PC-9 (cell line): ENCODE data around the gene IFNA10. TPM values are rescaled to one million over a fixed set of nuclear protein-coding genes. Genes with fewer than 3 reads are reported as not detected.
"Not testable (repeated sequence)": the region's sequence is repeated elsewhere in the genome, so short reads cannot be mapped to it uniquely, and the experiment has no call there.

Experiments
- BruUV-seq: library from RNA; stranded (reverse); fragments of 400-500 nt; replicated peaks from 2 replicates; lab custom pipeline; 2021; lab: Mats Ljungman, UMichigan
- CTCF ChIA-PET: fragments of 300-600 bp; sonication (Branson Sonifier 250); formaldehyde crosslinking; loops from one replicate; lab custom pipeline; 2022; ENCODE audit warnings: antibody characterized with exemption; lab: Charles Lee
- POLR2A ChIA-PET: fragments of 300-600 bp; sonication (Branson Sonifier 250); formaldehyde crosslinking; loops from one replicate; lab custom pipeline; 2022; ENCODE audit warnings: antibody characterized with exemption; ENCODE audit not compliant: unreplicated experiment; lab: Charles Lee
- DNase-seq, 2 experiments: peaks; one replicate each; pipeline versions ENCODE4 v3.0.0 to v3.0.0-alpha.2; 2015 to 2022; ENCODE audit warnings: mixed read lengths in 1 of 2
- H2AFZ ChIP-seq: fragments of 200-600 bp; sonication (generic); 2 replicates; pipeline ENCODE4 v1.8.1; 2017; ENCODE audit warnings: antibody characterized with exemption
- H3F3A ChIP-seq: fragments of 200-600 bp; sonication (generic); 2 replicates; pipeline ENCODE4 v1.8.1; 2017; ENCODE audit warnings: antibody characterized with exemption, mild to moderate bottlenecking, low read depth; ENCODE audit not compliant: insufficient read depth
- H3K27ac ChIP-seq: fragments of 200-600 bp; sonication (generic); 2 replicates; pipeline ENCODE4 v1.6.1; 2016; ENCODE audit warnings: mixed run types
- H3K27me3 ChIP-seq: fragments of 200-600 bp; sonication (generic); 2 replicates; pipeline ENCODE4 v1.6.1; 2016; ENCODE audit warnings: low read depth, mixed run types; ENCODE audit not compliant: insufficient read depth
- H3K36me3 ChIP-seq: fragments of 200-600 bp; sonication (generic); 2 replicates; pipeline ENCODE4 v1.6.1; 2016; ENCODE audit warnings: low read depth, mixed run types
- H3K4me1 ChIP-seq: fragments of 200-600 bp; sonication (generic); replicated peaks from 2 replicates; pipeline ENCODE4 v1.6.1; 2016; ENCODE audit warnings: mixed run types; ENCODE audit not compliant: insufficient read depth
- H3K4me2 ChIP-seq: fragments of 200-600 bp; sonication (generic); 2 replicates; pipeline ENCODE4 v1.6.1; 2017; ENCODE audit warnings: mixed run types
- H3K4me3 ChIP-seq: fragments of 200-600 bp; sonication (generic); 2 replicates; pipeline ENCODE4 v1.6.1; 2016; ENCODE audit warnings: mixed run types
- H3K79me2 ChIP-seq: fragments of 200-600 bp; sonication (generic); 2 replicates; pipeline ENCODE4 v1.6.1; 2017; ENCODE audit warnings: low read depth, mixed run types
- H3K9me2 ChIP-seq: fragments of 200-600 bp; sonication (generic); 2 replicates; pipeline ENCODE4 v1.8.1; 2017; ENCODE audit warnings: mild to moderate bottlenecking; ENCODE audit not compliant: insufficient read depth
- H3K9me3 ChIP-seq: fragments of 200-600 bp; sonication (generic); 2 replicates; pipeline ENCODE4 v1.8.1; 2016; ENCODE audit warnings: low read depth; ENCODE audit not compliant: insufficient read depth
- H4K20me1 ChIP-seq: fragments of 200-600 bp; sonication (generic); 2 replicates; pipeline ENCODE4 v1.8.1; 2017; ENCODE audit not compliant: insufficient read depth
- EZH2 ChIP-seq: fragments of 200-600 bp; sonication (generic); IDR thresholded peaks from 2 replicates; pipeline ENCODE4 v1.8.0; 2017; ENCODE audit warnings: antibody characterized with exemption, low read depth
- intact Hi-C: fragments of 100-400 bp; cut with micrococcal nuclease; formaldehyde crosslinking; loops from one replicate; pipeline ENCODE4 v1.10.0; 2022; ENCODE audit not compliant: unreplicated experiment
- total RNA-seq: library from RNA; stranded (reverse); gene quantifications from 2 replicates; pipeline ENCODE4 v1.2.3, GENCODE V29; 2021
- TF ChIP-seq, protein P1 (sequence below): fragments of 200-600 bp; sonication (generic); conservative IDR thresholded peaks from 2 replicates; pipeline ENCODE4 v1.6.1; 2017; ENCODE audit warnings: mixed run types, antibody characterized with exemption, mild to moderate bottlenecking, moderate library complexity

The IFNA10 gene
- total RNA-seq, 1 experiment from 2014 or later = not detected

GRCh38 chr9:21205204-21205603, 1.7 kb downstream of the IFNA10 start:
- POLR2A ChIA-PET = no interaction called here
- H3K36me3 ChIP-seq = no peaks in the 10 kb centered on the region
- no peaks in the 10 kb centered on the region for H3K79me2 ChIP-seq
- H3K27ac ChIP-seq = no peak overlapping the region
- H3K4me3 ChIP-seq = no peak overlapping the region
- H3K9me2 ChIP-seq = no peaks in the 10 kb centered on the region
- no peaks in the 10 kb centered on the region for H3F3A ChIP-seq
- no peaks in the 10 kb centered on the region for H3K27me3 ChIP-seq
- CTCF ChIA-PET = no interaction called here
- BruUV-seq = no TSS peak
- H2AFZ ChIP-seq = no peak overlapping the region
- no peak overlapping the region for H3K4me2 ChIP-seq
- no peaks in the 10 kb centered on the region for H3K9me3 ChIP-seq
- no peak for DNase-seq
- TF ChIP-seq, protein P1, sequence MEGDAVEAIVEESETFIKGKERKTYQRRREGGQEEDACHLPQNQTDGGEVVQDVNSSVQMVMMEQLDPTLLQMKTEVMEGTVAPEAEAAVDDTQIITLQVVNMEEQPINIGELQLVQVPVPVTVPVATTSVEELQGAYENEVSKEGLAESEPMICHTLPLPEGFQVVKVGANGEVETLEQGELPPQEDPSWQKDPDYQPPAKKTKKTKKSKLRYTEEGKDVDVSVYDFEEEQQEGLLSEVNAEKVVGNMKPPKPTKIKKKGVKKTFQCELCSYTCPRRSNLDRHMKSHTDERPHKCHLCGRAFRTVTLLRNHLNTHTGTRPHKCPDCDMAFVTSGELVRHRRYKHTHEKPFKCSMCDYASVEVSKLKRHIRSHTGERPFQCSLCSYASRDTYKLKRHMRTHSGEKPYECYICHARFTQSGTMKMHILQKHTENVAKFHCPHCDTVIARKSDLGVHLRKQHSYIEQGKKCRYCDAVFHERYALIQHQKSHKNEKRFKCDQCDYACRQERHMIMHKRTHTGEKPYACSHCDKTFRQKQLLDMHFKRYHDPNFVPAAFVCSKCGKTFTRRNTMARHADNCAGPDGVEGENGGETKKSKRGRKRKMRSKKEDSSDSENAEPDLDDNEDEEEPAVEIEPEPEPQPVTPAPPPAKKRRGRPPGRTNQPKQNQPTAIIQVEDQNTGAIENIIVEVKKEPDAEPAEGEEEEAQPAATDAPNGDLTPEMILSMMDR = no peak
- no peak for TF ChIP-seq EZH2
- no peaks in the 10 kb centered on the region for H4K20me1 ChIP-seq
- intact Hi-C loops = no loop called here
- H3K4me1 ChIP-seq = no peaks in the 10 kb centered on the region

DNA sequence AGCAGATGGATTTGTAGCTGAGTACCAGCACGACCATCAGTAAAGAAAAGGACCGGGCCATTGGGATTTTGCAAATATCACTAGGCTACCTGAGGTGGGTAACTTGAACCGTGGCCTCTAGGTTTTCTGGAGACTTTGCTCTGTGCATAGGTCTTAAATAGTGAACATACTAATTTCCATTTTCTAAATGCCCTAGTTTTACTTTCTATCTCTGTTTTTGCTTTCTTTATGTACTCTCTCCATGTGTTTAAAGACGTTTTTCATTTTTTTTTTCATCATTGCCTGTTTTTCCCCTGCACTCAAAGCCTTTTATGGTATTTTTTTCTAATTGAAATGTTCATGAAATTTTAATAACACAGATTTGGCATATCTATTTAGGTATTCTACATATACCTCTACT, 4.8 kb downstream of the IFNA10 start, which contains the start of gene IFNA7:
Gene IFNA7, minus strand, starts transcription at position 101 of the 400 bp plus-strand sequence. Its CDS starts 40 bp downstream, at position 61.
- DNase-seq, H3K4me2 ChIP-seq, H3K79me2 ChIP-seq, CTCF ChIA-PET, H3K9me3 ChIP-seq, H3K9me2 ChIP-seq, H3F3A ChIP-seq, POLR2A ChIA-PET, H3K27ac ChIP-seq, intact Hi-C loops, H3K4me3 ChIP-seq, H4K20me1 ChIP-seq, H3K27me3 ChIP-seq, H3K36me3 ChIP-seq, BruUV-seq, H2AFZ ChIP-seq, H3K4me1 ChIP-seq: not testable (repeated sequence)

DNA sequence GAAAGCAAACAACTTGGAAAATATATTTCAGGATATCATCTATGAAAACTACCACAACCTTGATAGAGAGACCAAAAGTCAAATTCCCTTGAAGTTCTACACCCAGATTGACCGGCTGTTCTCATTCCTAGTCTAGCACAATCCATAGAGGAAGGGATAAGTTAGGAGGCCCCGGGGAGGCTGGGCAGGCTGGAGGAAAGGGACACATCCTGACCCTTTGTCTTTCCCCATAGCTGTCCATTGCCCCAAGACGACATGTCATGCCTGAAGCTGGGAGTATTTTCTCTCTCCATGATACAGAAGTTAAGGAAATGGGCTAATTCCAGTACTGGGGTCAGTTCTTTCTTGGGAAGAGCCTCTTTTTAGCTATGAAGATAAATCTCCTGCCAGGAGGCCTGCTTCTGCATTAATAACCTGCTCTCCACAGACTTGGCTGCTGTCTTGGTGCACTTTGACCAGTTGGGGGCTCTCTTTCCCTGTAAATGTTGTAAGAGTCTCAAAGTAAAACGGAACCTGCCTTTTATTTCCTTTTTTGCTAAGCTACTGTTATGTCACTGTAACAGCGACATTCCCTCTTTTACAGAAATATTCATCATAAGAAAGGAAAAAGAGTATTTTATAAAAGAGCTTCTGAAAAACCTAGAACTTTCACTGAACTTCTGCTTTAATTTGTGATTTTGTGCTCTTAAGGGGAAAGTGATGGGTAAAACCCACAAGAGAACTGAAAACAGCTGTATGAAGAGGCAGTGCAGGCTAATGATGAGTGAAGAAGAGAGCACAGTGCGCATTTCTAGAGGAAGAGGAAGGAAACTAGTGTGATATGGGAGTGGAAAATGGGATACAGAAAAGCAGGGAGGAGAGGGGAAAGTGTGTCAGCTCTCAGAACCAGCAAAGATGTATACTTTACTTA, 11.8 kb downstream of the IFNA10 start:
- H3K4me3 ChIP-seq, H3K79me2 ChIP-seq, H3K27me3 ChIP-seq, CTCF ChIA-PET, H3K4me1 ChIP-seq, H3K9me3 ChIP-seq, H3K4me2 ChIP-seq, H3F3A ChIP-seq, intact Hi-C loops, H3K27ac ChIP-seq, H3K9me2 ChIP-seq, BruUV-seq, H3K36me3 ChIP-seq, H4K20me1 ChIP-seq, H2AFZ ChIP-seq: not testable (repeated sequence)
- POLR2A ChIA-PET = interaction anchor here (0.5 to 0.6 kb wide), 2 partner anchors 54 to 131 kb away, joined by 4 to 5 read pairs; no protein-coding TSS in a partner anchor
- peak in 1 of 2 experiments; percentile 34 for DNase-seq
- TF ChIP-seq, protein P1 = peak; percentile 56

GRCh38 chr9:21187487-21187886, 19.5 kb downstream of the IFNA10 start, which contains the start of gene IFNA4:
Gene IFNA4, minus strand, starts transcription at chr9:21187587. Its CDS starts 56 bp downstream, at chr9:21187531.
- H3F3A ChIP-seq, H3K9me3 ChIP-seq, H3K36me3 ChIP-seq, H3K4me2 ChIP-seq, H3K27ac ChIP-seq, CTCF ChIA-PET, POLR2A ChIA-PET, H3K9me2 ChIP-seq, intact Hi-C loops, BruUV-seq, H3K4me1 ChIP-seq, H4K20me1 ChIP-seq, H2AFZ ChIP-seq, H3K27me3 ChIP-seq, H3K79me2 ChIP-seq, H3K4me3 ChIP-seq, DNase-seq: not testable (repeated sequence)
